Skeletal muscle satellite cell (primary cell): ENCODE data around the gene EPHA6.

ENCODE experiments used
- H3K27me3 ChIP-seq: 2 replicates; pipeline ENCODE4 v1.7.0; 2013; ENCODE audit warnings: low read length; ENCODE audit not compliant: control insufficient read depth, insufficient read depth
- H3K36me3 ChIP-seq: 2 replicates; pipeline ENCODE4 v1.7.0; 2013; ENCODE audit warnings: mild to moderate bottlenecking, control low read depth, low read length; ENCODE audit not compliant: insufficient read depth
- H3K4me1 ChIP-seq: 2 replicates; pipeline ENCODE4 v1.7.0; 2013; ENCODE audit warnings: low read length; ENCODE audit not compliant: control insufficient read depth, insufficient read depth
- H3K4me2 ChIP-seq: 2 replicates; pipeline ENCODE4 v1.7.0; 2013; ENCODE audit warnings: mild to moderate bottlenecking, low read length
- H3K4me3 ChIP-seq: 2 replicates; pipeline ENCODE4 v1.7.0; 2013; ENCODE audit warnings: low read length
- H3K9ac ChIP-seq: 2 replicates; pipeline ENCODE4 v1.7.0; 2013; ENCODE audit warnings: mild to moderate bottlenecking, low read depth, low read length, moderate library complexity
- H3K9me3 ChIP-seq: replicated peaks from 2 replicates; pipeline ENCODE4 v1.7.0; 2013; ENCODE audit warnings: mild to moderate bottlenecking, control low read depth, low read length

The EPHA6 gene

GRCh38 chr3:97297032-97297431 is 482.6 kb downstream of the EPHA6 start:
- Histone ChIP-seq H3K9me3 (peaks cover 4% of the 10 kb centered on the region), H3K4me2 (no peak overlapping the region), H3K4me1 (no peaks in the 10 kb centered on the region)

DNA sequence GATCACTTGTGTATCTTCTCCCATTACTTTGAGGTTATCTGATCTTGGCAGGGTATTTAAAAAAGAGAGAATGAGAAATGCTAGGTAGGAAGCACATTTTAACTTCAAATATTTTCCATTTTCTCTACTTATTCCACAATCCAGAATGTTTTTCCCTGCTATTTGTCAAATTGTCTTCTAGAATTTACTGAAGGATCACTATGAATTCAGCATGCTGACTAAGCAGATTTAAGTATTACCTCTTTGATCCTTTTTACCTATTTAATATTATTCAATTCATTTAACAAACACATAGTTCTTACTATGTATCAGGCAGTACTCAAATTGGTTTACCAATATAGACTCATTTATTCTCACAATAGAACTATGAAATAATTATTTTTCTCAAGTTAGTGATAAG is 486.7 kb downstream of the EPHA6 start:
- Histone ChIP-seq H3K4me2 (no peak overlapping the region), H3K4me3 (no peak overlapping the region), H3K4me1 (no peaks in the 10 kb centered on the region), H3K9ac (no peak overlapping the region), H3K9me3 (no peaks in the 10 kb centered on the region), H3K27me3 (no peaks in the 10 kb centered on the region), H3K36me3 (no peaks in the 10 kb centered on the region)

More at GRCh38 chr3:97297032-97297431, 482.6 kb downstream of the EPHA6 start:
- Histone ChIP-seq H3K4me3 (no peak overlapping the region), H3K36me3 (no peaks in the 10 kb centered on the region), H3K27me3 (no peaks in the 10 kb centered on the region), H3K9ac (no peak overlapping the region)

DNA sequence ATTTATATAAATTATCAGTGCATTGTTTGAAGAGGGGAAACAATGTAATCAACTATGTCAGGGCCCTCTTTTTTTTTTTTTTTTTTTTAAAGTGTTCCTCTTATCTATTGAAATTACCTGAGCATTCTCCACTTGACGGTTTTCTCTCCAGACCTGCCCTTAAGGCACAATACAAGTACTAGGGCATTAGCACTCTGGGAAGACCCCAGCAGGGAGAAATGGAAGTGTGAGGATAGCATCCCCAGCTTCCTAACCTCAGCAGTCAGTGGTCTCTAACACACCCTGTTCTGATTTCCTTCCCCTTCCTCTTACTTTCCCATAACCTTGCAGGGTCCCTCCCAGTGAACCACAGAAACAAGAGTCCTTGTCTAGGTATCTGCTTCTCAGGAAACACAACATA is 491.8 kb downstream of the EPHA6 start:
- no peak overlapping the region for H3K4me3 ChIP-seq
- H3K4me1 ChIP-seq, result no peaks in the 10 kb centered on the region
- no peak overlapping the region for H3K4me2 ChIP-seq
- no peaks in the 10 kb centered on the region for H3K9me3 ChIP-seq
- no peak overlapping the region for H3K9ac ChIP-seq
- H3K36me3 ChIP-seq, result no peaks in the 10 kb centered on the region
- no peaks in the 10 kb centered on the region for H3K27me3 ChIP-seq

DNA sequence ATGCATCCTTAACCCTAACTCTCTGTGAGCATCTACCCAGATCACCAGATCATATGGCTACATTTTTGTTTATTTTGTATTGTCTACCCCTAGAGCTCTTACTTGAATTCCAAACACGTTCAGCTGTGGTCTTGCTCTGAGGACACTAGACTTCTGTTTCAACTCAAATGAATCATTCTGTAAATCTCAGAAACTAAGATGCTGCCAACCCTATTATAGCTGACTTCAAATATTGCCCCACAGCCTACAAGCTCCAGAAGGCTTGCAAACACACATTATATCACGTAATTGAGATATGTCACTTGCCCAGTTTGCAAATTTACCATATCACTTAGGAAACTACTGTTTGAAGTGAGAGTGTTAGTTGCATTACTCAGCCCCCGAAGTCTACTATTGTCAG is 524.0 kb downstream of the EPHA6 start:
- no peaks in the 10 kb centered on the region for H3K27me3 ChIP-seq
- no peaks in the 10 kb centered on the region for H3K36me3 ChIP-seq
- peaks cover 10% of the 10 kb centered on the region for H3K9me3 ChIP-seq
- no peak overlapping the region for H3K9ac ChIP-seq
- no peak overlapping the region for H3K4me2 ChIP-seq
- no peaks in the 10 kb centered on the region for H3K4me1 ChIP-seq
- no peak overlapping the region for H3K4me3 ChIP-seq

- no peak overlapping the region for H3K4me3 ChIP-seq
- H3K27me3 ChIP-seq, result no peaks in the 10 kb centered on the region
- no peak overlapping the region for H3K4me2 ChIP-seq
- H3K36me3 ChIP-seq, result no peaks in the 10 kb centered on the region
- H3K9me3 ChIP-seq, result peaks cover 4% of the 10 kb centered on the region
- H3K4me1 ChIP-seq, result no peaks in the 10 kb centered on the region
- no peak overlapping the region for H3K9ac ChIP-seq
Measured at GRCh38 chr3:97340940-97341339, 526.5 kb downstream of the EPHA6 start.

GRCh38 chr3:97347780-97348179 is 533.4 kb downstream of the EPHA6 start:
- H3K9ac ChIP-seq, result no peak overlapping the region
- H3K27me3 ChIP-seq, result no peaks in the 10 kb centered on the region
- H3K9me3 ChIP-seq, result peaks cover 2% of the 10 kb centered on the region

DNA sequence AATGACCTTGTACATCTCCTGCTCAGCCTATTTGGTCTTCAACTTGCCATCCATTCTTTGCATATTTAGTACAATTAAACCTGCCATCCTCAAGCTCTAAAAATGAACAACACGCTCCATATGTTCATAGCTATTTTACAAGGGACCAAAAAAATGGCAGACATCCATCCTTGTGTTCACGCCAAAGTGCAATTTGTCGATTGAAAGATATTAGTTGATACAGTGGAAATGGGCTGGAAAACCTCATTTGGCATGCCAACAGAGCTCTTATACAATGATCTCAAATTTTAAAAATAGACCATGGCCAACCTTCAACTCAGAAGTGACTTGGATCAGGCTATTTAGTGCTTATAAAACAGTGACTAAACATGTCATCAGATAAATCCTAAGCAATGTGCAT is 536.6 kb downstream of the EPHA6 start:
- Histone ChIP-seq H3K36me3 (no peaks in the 10 kb centered on the region), H3K4me1 (no peaks in the 10 kb centered on the region), H3K9me3 (peaks cover 2% of the 10 kb centered on the region), H3K9ac (no peak overlapping the region), H3K4me2 (no peak overlapping the region), H3K27me3 (no peaks in the 10 kb centered on the region), H3K4me3 (no peak overlapping the region)

More at GRCh38 chr3:97347780-97348179, 533.4 kb downstream of the EPHA6 start:
- Histone ChIP-seq H3K4me2 (no peak overlapping the region), H3K4me3 (no peak overlapping the region), H3K36me3 (no peaks in the 10 kb centered on the region), H3K4me1 (no peaks in the 10 kb centered on the region)

DNA sequence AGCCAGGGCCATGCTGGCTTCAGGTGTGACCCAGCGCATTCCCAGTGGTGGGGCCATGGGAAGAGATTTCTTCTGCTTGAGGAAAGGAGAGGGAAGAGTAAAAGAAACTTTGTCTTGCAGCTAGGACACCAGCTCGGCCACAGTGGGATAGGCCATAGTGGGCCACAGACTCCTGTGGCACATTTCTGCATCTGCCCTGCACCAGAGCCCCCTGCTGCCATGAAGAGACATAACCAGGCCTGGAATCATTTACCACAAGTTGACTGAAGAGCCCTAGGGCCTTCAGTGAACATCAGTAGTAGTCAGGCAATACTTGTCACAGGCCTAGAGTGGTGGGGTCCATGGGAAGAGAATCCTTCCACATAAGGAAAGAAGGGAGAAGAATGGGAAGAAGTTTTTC is 538.8 kb downstream of the EPHA6 start:
- no peak overlapping the region for H3K4me2 ChIP-seq
- H3K27me3 ChIP-seq, result no peaks in the 10 kb centered on the region
- H3K36me3 ChIP-seq, result no peaks in the 10 kb centered on the region
- peaks cover 4% of the 10 kb centered on the region for H3K9me3 ChIP-seq
- no peak overlapping the region for H3K9ac ChIP-seq
- no peaks in the 10 kb centered on the region for H3K4me1 ChIP-seq
- H3K4me3 ChIP-seq, result no peak overlapping the region

- Histone ChIP-seq H3K4me2 (no peak overlapping the region), H3K9ac (no peak overlapping the region), H3K4me1 (no peaks in the 10 kb centered on the region), H3K9me3 (peaks cover 2% of the 10 kb centered on the region), H3K4me3 (no peak overlapping the region), H3K27me3 (no peaks in the 10 kb centered on the region), H3K36me3 (no peaks in the 10 kb centered on the region)
Measured at GRCh38 chr3:97359977-97360376, 545.6 kb downstream of the EPHA6 start.

- Histone ChIP-seq H3K4me3 (no peak overlapping the region), H3K4me2 (no peak overlapping the region), H3K27me3 (no peaks in the 10 kb centered on the region), H3K9me3 (peaks cover 2% of the 10 kb centered on the region), H3K4me1 (no peaks in the 10 kb centered on the region), H3K36me3 (no peaks in the 10 kb centered on the region), H3K9ac (no peak overlapping the region)
Measured at GRCh38 chr3:97360804-97361203, 546.4 kb downstream of the EPHA6 start.

DNA sequence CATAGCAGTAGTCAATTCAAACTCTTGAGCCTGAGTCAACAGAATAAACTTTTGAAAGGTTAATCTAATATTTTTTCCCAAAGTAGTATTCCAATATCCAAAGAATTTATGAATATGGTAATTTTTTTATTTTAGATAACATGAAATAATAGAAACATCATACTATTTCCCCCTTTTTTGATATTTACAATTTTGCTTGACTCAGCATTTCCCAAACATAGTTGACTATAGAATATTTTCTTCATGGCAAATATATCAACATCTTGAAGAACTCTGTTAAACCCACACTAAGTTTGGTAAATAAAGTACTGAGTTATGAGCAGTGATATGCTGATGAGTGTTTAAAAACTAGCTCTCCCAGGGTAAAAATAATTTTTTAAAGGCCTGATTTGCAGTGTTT is 570.2 kb downstream of the EPHA6 start:
- H3K9me3 ChIP-seq, result no peaks in the 10 kb centered on the region
- no peaks in the 10 kb centered on the region for H3K27me3 ChIP-seq
- no peaks in the 10 kb centered on the region for H3K36me3 ChIP-seq
- no peak overlapping the region for H3K9ac ChIP-seq
- H3K4me3 ChIP-seq, result no peak overlapping the region
- H3K4me1 ChIP-seq, result no peaks in the 10 kb centered on the region
- no peak overlapping the region for H3K4me2 ChIP-seq

DNA sequence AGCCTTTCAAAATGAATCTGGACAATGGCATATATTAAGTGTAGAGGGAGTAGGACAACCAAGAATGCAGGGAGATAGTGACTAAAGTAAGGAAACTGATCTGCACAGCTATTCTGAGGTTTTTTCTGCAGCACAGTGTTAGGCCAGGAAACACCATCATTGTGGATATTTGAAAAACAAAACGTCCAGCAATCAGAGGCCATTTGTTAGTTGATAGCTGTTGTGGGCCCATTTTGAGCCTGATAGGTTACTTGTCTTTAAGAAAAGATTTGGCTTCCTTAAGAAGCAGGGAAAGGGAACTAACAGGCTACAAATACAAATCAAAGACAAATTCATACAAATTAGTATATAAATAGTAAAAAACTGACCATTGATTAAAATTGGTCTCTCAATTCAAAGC is 574.4 kb downstream of the EPHA6 start:
- Histone ChIP-seq H3K27me3 (no peaks in the 10 kb centered on the region), H3K4me1 (no peaks in the 10 kb centered on the region), H3K4me2 (no peak overlapping the region), H3K9me3 (no peaks in the 10 kb centered on the region), H3K9ac (no peak overlapping the region), H3K36me3 (no peaks in the 10 kb centered on the region), H3K4me3 (no peak overlapping the region)
